GM12872 (cell line): ENCODE results near the gene TBXAS1.

Experiments used
- CTCF ChIP-seq: IDR thresholded peaks from 3 replicates; pipeline ENCODE4 v1.5.1; 2011; ENCODE audit warnings: low read depth, mild to moderate bottlenecking, low read length, moderate library complexity; ENCODE audit not compliant: insufficient read depth

TBXAS1 gene

GRCh38 chr7:140053812-140054539 is 224.9 kb downstream of the TBXAS1 start:
- TF ChIP-seq CTCF: no peak

DNA sequence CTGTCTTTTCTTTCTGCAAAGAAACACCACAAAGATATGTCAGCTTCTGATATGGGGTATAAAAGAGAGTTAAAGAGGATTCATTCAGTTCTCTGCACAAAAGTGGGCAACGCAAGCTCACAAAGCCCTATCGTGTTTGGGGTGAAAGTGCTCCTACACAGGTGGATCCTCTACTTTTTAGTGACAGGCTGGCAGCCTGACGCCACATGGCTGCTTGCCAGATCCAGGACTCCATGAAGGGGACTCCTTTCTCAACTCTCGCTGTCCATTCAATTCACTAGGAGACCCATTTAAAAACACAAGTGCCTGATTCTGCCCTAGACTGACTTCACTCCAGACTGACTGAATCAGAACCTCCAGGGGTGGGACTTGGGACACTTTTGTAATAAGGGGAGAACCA is 225.7 kb downstream of the TBXAS1 start:
- no peak for TF ChIP-seq CTCF

- TF ChIP-seq CTCF: no peak
These were observed 226.8 kb downstream of the TBXAS1 start for GRCh38 chr7:140055833-140056232.

- no peak for TF ChIP-seq CTCF
These were observed 227.5 kb downstream of the TBXAS1 start for GRCh38 chr7:140056431-140057142.

DNA sequence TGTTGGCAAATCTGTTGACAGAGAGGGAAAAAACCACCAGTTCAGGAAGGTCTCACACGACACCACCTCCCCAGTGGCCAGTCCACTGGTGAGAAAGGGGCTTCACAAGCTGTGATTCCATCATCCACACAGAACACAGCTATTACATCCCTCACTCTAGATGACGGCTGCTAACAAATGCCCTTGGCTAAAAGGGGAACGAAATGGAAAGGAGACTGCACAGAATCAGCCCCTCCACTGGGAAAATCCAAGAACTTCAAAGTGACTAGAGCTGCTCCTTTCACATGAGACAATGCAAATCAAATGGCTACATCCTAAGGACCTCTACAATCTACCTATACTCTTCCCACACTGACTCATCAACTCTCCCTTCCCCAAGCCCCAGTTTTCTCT is 228.1 kb downstream of the TBXAS1 start:
- no peak for TF ChIP-seq CTCF

DNA sequence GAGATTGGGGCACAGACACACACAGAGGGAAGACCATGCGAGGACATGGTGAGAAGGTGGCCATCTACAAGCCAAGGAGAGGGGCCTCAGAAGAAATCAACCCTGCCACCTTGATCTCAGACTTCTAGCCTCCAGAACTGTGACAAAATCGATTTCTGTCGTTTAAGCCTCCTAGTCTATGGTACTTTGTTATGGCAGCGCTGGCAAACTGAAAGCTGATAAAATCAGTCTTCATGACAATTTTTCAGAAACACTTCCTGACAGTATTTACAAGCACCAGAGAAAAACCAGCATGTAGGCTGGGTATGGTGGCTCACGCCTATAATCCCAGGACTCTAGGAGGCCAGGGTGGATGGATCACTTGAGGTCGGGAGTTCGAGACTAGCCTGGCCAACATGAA is 229.5 kb downstream of the TBXAS1 start:
- TF ChIP-seq CTCF: no peak

DNA sequence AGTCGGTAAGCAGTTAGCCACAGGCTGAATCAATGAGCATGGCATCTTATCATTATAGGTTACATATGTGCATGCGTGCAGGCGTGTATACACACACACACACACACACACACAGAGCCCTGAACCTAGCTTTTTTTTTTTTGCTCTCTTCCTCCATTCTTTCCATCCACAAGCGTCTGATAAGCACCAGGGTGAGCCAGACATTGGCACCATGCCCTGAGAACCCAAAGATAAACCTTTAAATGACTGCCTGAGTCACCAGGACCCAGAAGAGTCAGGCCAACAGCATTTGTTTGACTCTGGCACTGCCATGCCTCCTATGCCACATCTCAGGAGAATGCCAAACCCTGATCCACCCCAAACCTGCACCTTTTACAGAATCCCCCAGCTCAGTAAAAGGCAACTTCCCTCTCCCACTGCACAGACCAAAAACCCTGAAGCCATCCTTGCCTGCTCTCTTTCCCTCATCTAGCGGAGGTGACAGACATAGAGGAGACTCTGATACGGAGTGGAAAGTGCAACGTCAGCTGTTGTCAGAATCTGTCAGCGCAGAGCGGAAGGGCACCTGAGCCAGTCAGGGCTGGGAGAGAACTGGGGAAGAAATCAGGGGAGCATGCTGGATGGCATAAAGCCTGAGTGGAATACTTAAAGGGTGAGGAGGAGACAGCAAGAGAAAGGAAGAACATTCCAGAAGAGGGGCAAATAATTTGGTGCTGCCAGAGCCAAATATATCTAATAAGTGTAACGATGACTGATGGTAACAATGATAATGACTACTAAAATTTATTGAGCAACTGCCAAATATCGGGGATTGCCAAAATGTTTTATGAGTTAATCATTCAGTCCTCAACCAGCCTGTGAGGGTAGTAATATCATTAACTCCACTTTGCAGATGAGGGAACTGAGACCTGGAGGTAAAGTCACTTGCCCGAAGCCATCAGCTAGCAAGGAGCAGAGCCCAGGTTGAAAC is 230.5 kb downstream of the TBXAS1 start:
- TF ChIP-seq CTCF: no peak
